Umbilical cord (tissue), 2 donors: ENCODE measurements around the gene SH2D7. TPM values are rescaled to one million over a fixed set of nuclear protein-coding genes. Genes with fewer than 3 reads are reported as not detected.

Source experiments
- DNase-seq: peaks from one replicate; pipeline ENCODE4 v3.0.0-alpha.2; 2015; ENCODE audit warnings: low spot score
- total RNA-seq: library from RNA; depleted of rRNA; stranded (reverse); fragments of >200 nt; gene quantifications from one replicate; pipeline ENCODE4 v1.2.3, GENCODE V29; 2014; ENCODE audit warnings: low replicate concordance; ENCODE audit not compliant: insufficient read depth

SH2D7 gene
- total RNA-seq, 1 donor from 2014 or later = 0.24 TPM

- peak; percentile 35 for DNase-seq
Measured at GRCh38 chr15:78103406-78104118, 11.2 kb downstream of the SH2D7 start.

GRCh38 chr15:78104119-78104479, 11.7 kb downstream of the SH2D7 start:
- no peak for DNase-seq

GRCh38 chr15:78104566-78105475, 12.5 kb downstream of the SH2D7 start:
- DNase-seq = no peak

GRCh38 chr15:78105476-78106241, 13.3 kb downstream of the SH2D7 start:
- no peak for DNase-seq

- no peak for DNase-seq
Measured at GRCh38 chr15:78107471-78107870, 15.1 kb downstream of the SH2D7 start.

GRCh38 chr15:78108300-78109084, 16.1 kb downstream of the SH2D7 start:
- peak; percentile 87 for DNase-seq

- no peak for DNase-seq
Measured at GRCh38 chr15:78109156-78109555, 16.8 kb downstream of the SH2D7 start.

GRCh38 chr15:78110096-78110495, 17.7 kb downstream of the SH2D7 start:
- no peak for DNase-seq

- no peak for DNase-seq
Measured at GRCh38 chr15:78110916-78111475, 18.6 kb downstream of the SH2D7 start.

- no peak for DNase-seq
Measured at GRCh38 chr15:78111788-78112187, 19.4 kb downstream of the SH2D7 start.

GRCh38 chr15:78112551-78112950, 20.2 kb downstream of the SH2D7 start:
- DNase-seq = no peak

- DNase-seq = no peak
Measured at GRCh38 chr15:78120523-78120922, 28.2 kb downstream of the SH2D7 start.

- no peak for DNase-seq
Measured at GRCh38 chr15:78125267-78125666, 32.9 kb downstream of the SH2D7 start.

GRCh38 chr15:78127882-78128281, 35.5 kb downstream of the SH2D7 start:
- DNase-seq = no peak

- no peak for DNase-seq
Measured at GRCh38 chr15:78129077-78129750, 36.9 kb downstream of the SH2D7 start.

- DNase-seq = no peak
Measured at GRCh38 chr15:78129751-78130287, 37.5 kb downstream of the SH2D7 start.

- DNase-seq = no peak
Measured at GRCh38 chr15:78130466-78131294, 38.3 kb downstream of the SH2D7 start.

GRCh38 chr15:78131295-78132061, 39.1 kb downstream of the SH2D7 start, which contains the start of gene CIB2:
Gene CIB2, minus strand, starts transcription at chr15:78131445. Its CDS starts 230 bp downstream, at chr15:78131215.
- peak; percentile 79 for DNase-seq
